ENCODE results near the gene PSMB2. TPM values are rescaled to one million over a fixed set of nuclear protein-coding genes. Genes with fewer than 3 reads are reported as not detected.
A peak's percentile ranks its signal among the peaks of the same experiment; 100 is the strongest.

The PSMB2 gene
- total RNA-seq, 2 experiments from 2014 or later = 76.4 to 78.1 TPM

GRCh38 chr1:35573198-35574124, 67.9 kb downstream of the PSMB2 start, which contains the start of gene TFAP2E:
TFAP2E (plus strand) TSS chr1:35573314; CDS start chr1:35573578, 264 bp downstream.
- Mint-ChIP-seq H3K4me1 (peaks cover 34% of the 10 kb centered on the region), H3K27me3 (peaks cover 36% of the 10 kb centered on the region), H3K9me3 (no peaks in the 10 kb centered on the region), H3K36me3 (ENCODE audit: low read depth) (peaks cover 6% of the 10 kb centered on the region), H3K4me3 (no peak within 1 kb of the TSS), H3K27ac (no peak within 1 kb of the TSS)
- DNase-seq = no peak
- CTCF ChIA-PET = interaction anchor here (1.0 to 5.2 kb wide), 5 partner anchors 9 to 143 kb away, joined by 3 to 34 read pairs (median 3); partner anchors contain the start of genes KIAA0319L and NCDN
- POLR2A ChIA-PET = interaction anchor here (0.9 to 1.8 kb wide), 7 partner anchors 9 to 381 kb away, joined by 3 to 5 read pairs (median 3); partner anchors contain the start of genes NCDN and SFPQ

DNA sequence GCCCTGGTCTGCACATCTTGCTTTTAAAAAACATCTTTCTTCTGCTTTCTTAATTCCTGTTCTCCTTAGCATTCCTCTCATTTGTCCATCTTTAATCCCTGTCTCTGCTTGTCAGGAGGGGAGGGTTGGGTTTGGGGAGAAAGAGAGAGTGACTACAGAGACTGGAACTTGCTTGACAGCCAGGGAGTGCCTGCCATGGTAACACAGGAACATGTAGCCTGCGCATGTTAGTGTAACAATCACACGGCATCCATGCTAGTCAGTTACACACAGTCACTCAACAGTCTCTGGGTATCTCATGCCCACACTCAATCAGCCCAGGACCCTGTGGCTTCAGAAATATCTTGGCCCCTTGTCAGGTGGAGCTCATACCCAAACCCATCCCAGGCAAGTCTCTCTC, 69.0 kb downstream of the PSMB2 start:
- no peak overlapping the region for H3K4me3 Mint-ChIP-seq
- no peaks in the 10 kb centered on the region for H3K9me3 Mint-ChIP-seq
- no peak overlapping the region for H3K27ac Mint-ChIP-seq
- ChIA-PET CTCF (interaction anchor here (1.2 to 5.2 kb wide), 4 partner anchors 10 to 154 kb away, joined by 3 to 34 read pairs (median 10); no protein-coding TSS in a partner anchor), POLR2A (interaction anchor here (0.9 to 1.8 kb wide), 5 partner anchors 14 to 379 kb away, joined by 3 to 5 read pairs (median 4); partner anchors contain the start of genes CLSPN, NCDN and SFPQ)
- peaks cover 4% of the 10 kb centered on the region for H3K36me3 Mint-ChIP-seq (ENCODE audit: low read depth)
- peaks cover 34% of the 10 kb centered on the region for H3K27me3 Mint-ChIP-seq
- peaks cover 22% of the 10 kb centered on the region for H3K4me1 Mint-ChIP-seq
- no peak for DNase-seq

- H3K36me3 Mint-ChIP-seq (ENCODE audit: low read depth) = peaks cover 4% of the 10 kb centered on the region
- H3K9me3 Mint-ChIP-seq = no peaks in the 10 kb centered on the region
- CTCF ChIA-PET = interaction anchor here (0.7 to 5.2 kb wide), 6 partner anchors 9 to 157 kb away, joined by 3 to 34 read pairs (median 6); no protein-coding TSS in a partner anchor
- H3K4me3 Mint-ChIP-seq = no peak overlapping the region
- no peak for DNase-seq
- H3K27ac Mint-ChIP-seq = no peak overlapping the region
- H3K27me3 Mint-ChIP-seq = peaks cover 32% of the 10 kb centered on the region
- H3K4me1 Mint-ChIP-seq = peaks cover 17% of the 10 kb centered on the region
- POLR2A ChIA-PET = interaction anchor here (1.1 to 1.6 kb wide), 3 partner anchors 67 to 198 kb away, joined by 3 to 4 read pairs (median 4); partner anchors contain the start of gene CLSPN
Measured at GRCh38 chr1:35571263-35571662, 70.1 kb downstream of the PSMB2 start.

- CTCF ChIA-PET = interaction anchor here (0.7 to 5.2 kb wide), 5 partner anchors 119 to 158 kb away, joined by 4 to 34 read pairs (median 7); no protein-coding TSS in a partner anchor
- Mint-ChIP-seq H3K27me3 (peaks cover 31% of the 10 kb centered on the region), H3K36me3 (ENCODE audit: low read depth) (peaks cover 4% of the 10 kb centered on the region), H3K4me3 (no peak overlapping the region), H3K4me1 (peaks cover 11% of the 10 kb centered on the region), H3K9me3 (no peaks in the 10 kb centered on the region), H3K27ac (no peak overlapping the region)
- POLR2A ChIA-PET = interaction anchor here (0.6 to 1.6 kb wide), 4 partner anchors 14 to 199 kb away, joined by 3 to 4 read pairs (median 4); partner anchors contain the start of gene CLSPN
- DNase-seq = no peak
Measured at GRCh38 chr1:35570589-35571137, 70.7 kb downstream of the PSMB2 start.

DNA sequence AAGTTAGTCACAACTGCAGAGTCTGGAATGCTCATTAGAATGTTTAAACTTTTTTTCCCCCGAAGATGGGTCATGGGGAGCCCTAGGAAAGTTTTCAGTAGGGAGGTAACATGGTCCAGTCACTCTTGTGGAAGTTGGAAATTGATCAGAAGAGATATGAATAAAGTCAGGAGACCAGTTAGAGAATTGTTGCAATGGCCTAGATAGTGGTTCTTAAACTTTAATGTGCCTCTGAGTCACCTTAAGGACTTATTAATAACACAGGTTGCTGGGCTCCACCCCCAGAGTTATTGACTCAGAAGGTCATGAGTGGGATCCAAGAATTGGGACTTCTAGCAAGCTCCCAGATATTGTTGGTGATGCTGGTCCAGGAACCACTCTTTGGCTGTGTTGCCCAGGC, 71.4 kb downstream of the PSMB2 start:
- Mint-ChIP-seq H3K4me3 (no peak overlapping the region), H3K36me3 (ENCODE audit: low read depth) (no peaks in the 10 kb centered on the region), H3K27ac (no peak overlapping the region), H3K4me1 (peaks cover 6% of the 10 kb centered on the region), H3K9me3 (no peaks in the 10 kb centered on the region), H3K27me3 (peaks cover 24% of the 10 kb centered on the region)
- ChIA-PET POLR2A (interaction anchor here (1.0 kb wide), 1 partner anchor 13 kb away, joined by 3 read pairs; no protein-coding TSS in a partner anchor), CTCF (interaction anchor here (1.8 to 5.2 kb wide), 4 partner anchors 119 to 158 kb away, joined by 4 to 34 read pairs (median 10); no protein-coding TSS in a partner anchor)
- no peak for DNase-seq

DNA sequence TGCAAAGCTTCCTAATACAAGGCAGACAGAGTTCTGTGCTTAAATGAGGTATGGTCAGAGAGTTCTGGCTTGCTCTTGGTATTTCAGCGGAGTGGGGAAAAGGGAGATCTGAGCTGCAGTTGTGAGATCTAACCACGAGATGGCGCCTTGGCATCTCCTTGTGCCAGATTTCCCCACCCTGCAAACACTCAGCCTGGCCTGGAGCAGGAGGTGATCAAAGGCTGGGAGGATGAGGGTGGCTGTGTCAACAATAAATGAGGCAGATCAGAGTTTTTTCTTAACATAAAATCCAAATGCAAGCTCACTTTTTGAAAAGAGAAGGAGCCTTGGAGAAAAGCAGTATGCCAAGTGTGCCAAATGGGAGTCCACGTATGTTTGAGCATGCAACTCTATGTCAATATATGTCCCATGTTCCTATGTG, 72.3 kb downstream of the PSMB2 start:
- peaks cover 24% of the 10 kb centered on the region for H3K27me3 Mint-ChIP-seq
- no peak overlapping the region for H3K27ac Mint-ChIP-seq
- POLR2A ChIA-PET = interaction anchor here (0.8 to 1.8 kb wide), 6 partner anchors 9 to 200 kb away, joined by 3 to 12 read pairs (median 6); partner anchors contain the start of gene CLSPN
- CTCF ChIA-PET = interaction anchor here (0.6 to 5.9 kb wide), 24 partner anchors 9 to 208 kb away, joined by 3 to 159 read pairs (median 4); partner anchors contain the start of genes CLSPN, KIAA0319L and NCDN
- H3K9me3 Mint-ChIP-seq = no peaks in the 10 kb centered on the region
- peaks cover 9% of the 10 kb centered on the region for H3K4me1 Mint-ChIP-seq
- H3K4me3 Mint-ChIP-seq = no peak overlapping the region
- peak; percentile 73 for DNase-seq
- H3K36me3 Mint-ChIP-seq (ENCODE audit: low read depth) = peaks cover 6% of the 10 kb centered on the region

- Mint-ChIP-seq H3K4me3 (no peak overlapping the region), H3K36me3 (ENCODE audit: low read depth) (peaks cover 8% of the 10 kb centered on the region), H3K27ac (no peak overlapping the region), H3K4me1 (peaks cover 13% of the 10 kb centered on the region), H3K27me3 (peaks cover 22% of the 10 kb centered on the region), H3K9me3 (no peaks in the 10 kb centered on the region)
- no peak for DNase-seq
- POLR2A ChIA-PET = interaction anchor here (1.8 kb wide), 3 partner anchors 10 to 158 kb away, joined by 6 to 12 read pairs (median 6); no protein-coding TSS in a partner anchor
- CTCF ChIA-PET = interaction anchor here (0.9 to 5.9 kb wide), 18 partner anchors 9 to 205 kb away, joined by 3 to 159 read pairs (median 7); partner anchors contain the start of genes KIAA0319L and NCDN
Measured at GRCh38 chr1:35567947-35568558, 73.3 kb downstream of the PSMB2 start.

GRCh38 chr1:35565742-35566133, 75.6 kb downstream of the PSMB2 start:
- Mint-ChIP-seq H3K27me3 (peaks cover 4% of the 10 kb centered on the region), H3K36me3 (ENCODE audit: low read depth) (peaks cover 15% of the 10 kb centered on the region), H3K4me3 (no peak overlapping the region), H3K27ac (no peak overlapping the region), H3K9me3 (no peaks in the 10 kb centered on the region), H3K4me1 (peaks cover 18% of the 10 kb centered on the region)
- CTCF ChIA-PET = interaction anchor here (1.1 to 5.9 kb wide), 15 partner anchors 10 to 535 kb away, joined by 3 to 159 read pairs (median 6); partner anchors contain the start of gene CLSPN
- POLR2A ChIA-PET = interaction anchor here (1.0 to 1.6 kb wide), 3 partner anchors 13 to 204 kb away, joined by 3 to 6 read pairs (median 3); partner anchors contain the start of gene CLSPN
- DNase-seq = no peak

DNA sequence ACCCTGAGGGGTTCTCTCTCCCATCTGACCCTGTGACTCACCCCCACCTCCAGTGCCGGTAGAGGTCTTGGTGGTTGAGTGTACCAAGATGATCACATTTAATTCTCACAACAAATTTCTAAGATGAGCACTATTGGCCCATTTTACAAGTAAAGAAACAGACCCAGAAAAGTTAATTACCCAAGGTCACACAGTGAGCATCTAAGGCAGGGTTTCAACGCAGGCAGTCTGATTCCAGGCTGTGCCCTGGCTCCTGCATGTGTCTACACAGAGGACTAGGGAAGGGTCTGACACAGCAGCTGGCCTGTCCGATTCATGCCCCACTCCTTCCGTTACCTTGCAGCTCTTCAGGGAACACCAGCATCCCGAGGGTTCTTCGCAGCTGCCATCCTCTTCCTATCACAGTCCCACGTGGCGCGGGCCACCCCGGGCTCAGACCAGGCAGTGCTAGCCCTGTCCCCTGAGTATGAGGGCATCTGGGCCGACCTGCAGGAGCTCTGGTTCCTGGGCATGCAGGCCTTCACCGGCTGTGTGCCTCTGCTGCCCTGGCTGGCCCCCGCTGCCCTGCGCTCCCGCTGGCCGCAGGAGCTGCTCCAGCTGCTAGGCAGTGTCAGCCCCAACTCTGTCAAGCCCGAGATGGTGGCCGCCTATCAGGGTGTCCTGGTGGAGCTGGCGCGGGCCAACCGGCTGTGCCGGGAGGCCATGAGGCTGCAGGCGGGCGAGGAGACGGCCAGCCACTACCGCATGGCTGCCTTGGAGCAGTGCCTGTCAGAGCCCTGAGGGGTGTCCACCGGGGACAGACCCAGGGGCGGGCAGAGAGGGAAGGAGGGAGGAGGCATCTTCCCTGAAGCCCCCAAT, 76.2 kb downstream of the PSMB2 start:
- ChIA-PET CTCF (interaction anchor here (0.5 to 5.9 kb wide), 33 partner anchors 8 to 535 kb away, joined by 3 to 159 read pairs (median 4); partner anchors contain the start of genes CLSPN, KIAA0319L and TFAP2E), POLR2A (interaction anchor here (0.7 to 1.6 kb wide), 8 partner anchors 8 to 204 kb away, joined by 3 to 6 read pairs (median 3); partner anchors contain the start of genes CLSPN and TFAP2E)
- no peak overlapping the region for H3K27ac Mint-ChIP-seq
- peaks cover 15% of the 10 kb centered on the region for H3K36me3 Mint-ChIP-seq (ENCODE audit: low read depth)
- peaks cover 15% of the 10 kb centered on the region for H3K4me1 Mint-ChIP-seq
- H3K27me3 Mint-ChIP-seq = no peaks in the 10 kb centered on the region
- DNase-seq = no peak
- no peaks in the 10 kb centered on the region for H3K9me3 Mint-ChIP-seq
- no peak overlapping the region for H3K4me3 Mint-ChIP-seq

GRCh38 chr1:35564037-35564883, 77.1 kb downstream of the PSMB2 start:
- CTCF ChIA-PET = interaction anchor here (0.5 to 5.9 kb wide), 33 partner anchors 8 to 534 kb away, joined by 3 to 159 read pairs (median 4); partner anchors contain the start of genes CLSPN, KIAA0319L and TFAP2E
- H3K9me3 Mint-ChIP-seq = no peaks in the 10 kb centered on the region
- H3K27me3 Mint-ChIP-seq = no peaks in the 10 kb centered on the region
- H3K27ac Mint-ChIP-seq = no peak overlapping the region
- peaks cover 22% of the 10 kb centered on the region for H3K4me1 Mint-ChIP-seq
- POLR2A ChIA-PET = interaction anchor here (0.7 to 1.6 kb wide), 8 partner anchors 8 to 205 kb away, joined by 3 to 6 read pairs (median 3); partner anchors contain the start of genes CLSPN and TFAP2E
- peaks cover 15% of the 10 kb centered on the region for H3K36me3 Mint-ChIP-seq (ENCODE audit: low read depth)
- DNase-seq = peak; percentile 85
- H3K4me3 Mint-ChIP-seq = no peak overlapping the region
